ENCODE results near the gene RASSF6. TPM values are rescaled to one million over a fixed set of nuclear protein-coding genes. Genes with fewer than 3 reads are reported as not detected.

The RASSF6 gene
- total RNA-seq, 2 donors from 2014 or later, result not detected

DNA sequence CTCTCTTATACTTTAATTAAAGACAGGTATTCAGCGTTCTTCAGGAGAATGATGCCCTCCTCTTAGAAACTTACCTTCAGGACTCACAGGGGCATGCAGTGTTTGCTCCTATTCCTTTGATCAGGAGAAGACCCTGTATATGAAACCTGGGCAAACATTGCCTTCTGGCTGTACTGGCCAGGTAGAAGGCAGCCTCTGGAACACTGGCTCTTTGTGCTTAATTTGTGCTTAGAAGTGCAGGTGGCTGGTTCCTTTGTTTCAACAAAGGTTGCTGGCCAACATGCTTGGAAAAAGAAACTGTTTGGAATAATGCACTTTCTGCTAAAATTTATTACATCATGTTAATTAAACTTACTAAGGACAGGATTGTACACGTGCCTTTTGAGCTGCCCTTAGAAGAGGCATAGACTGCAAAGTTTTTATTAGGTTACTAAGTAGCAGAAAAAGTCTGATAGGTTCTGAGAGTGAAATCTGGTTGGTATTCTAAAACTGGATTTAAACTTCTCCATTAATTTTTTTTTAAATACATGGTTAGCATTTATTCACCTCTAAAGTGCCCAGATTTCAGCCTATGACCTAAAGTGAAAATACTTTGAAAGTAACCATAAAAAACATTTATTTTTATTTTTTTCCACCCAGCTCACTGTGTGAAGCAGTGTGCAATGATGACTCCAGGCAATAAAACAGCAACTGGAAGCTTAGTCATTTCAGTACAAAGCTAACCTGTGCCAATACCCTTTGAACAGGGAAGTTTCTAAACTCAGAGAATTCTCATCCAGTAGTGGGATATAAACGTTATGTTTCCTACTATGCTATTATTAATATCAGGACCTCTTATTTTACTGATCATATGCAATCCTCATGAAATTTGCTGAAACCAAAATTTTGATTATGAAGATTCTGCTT, 11.3 kb downstream of the RASSF6 start:
- Histone ChIP-seq H3K27me3 (no peaks in the 10 kb centered on the region), H3K4me3 (no peak overlapping the region), H3K27ac (no peak overlapping the region), H3K36me3 (no peaks in the 10 kb centered on the region), H3K4me1 (no peaks in the 10 kb centered on the region), H3K9me3 (no peaks in the 10 kb centered on the region)
- DNase-seq (ENCODE audit: low spot score), result no peak
- TF ChIP-seq, protein P1, sequence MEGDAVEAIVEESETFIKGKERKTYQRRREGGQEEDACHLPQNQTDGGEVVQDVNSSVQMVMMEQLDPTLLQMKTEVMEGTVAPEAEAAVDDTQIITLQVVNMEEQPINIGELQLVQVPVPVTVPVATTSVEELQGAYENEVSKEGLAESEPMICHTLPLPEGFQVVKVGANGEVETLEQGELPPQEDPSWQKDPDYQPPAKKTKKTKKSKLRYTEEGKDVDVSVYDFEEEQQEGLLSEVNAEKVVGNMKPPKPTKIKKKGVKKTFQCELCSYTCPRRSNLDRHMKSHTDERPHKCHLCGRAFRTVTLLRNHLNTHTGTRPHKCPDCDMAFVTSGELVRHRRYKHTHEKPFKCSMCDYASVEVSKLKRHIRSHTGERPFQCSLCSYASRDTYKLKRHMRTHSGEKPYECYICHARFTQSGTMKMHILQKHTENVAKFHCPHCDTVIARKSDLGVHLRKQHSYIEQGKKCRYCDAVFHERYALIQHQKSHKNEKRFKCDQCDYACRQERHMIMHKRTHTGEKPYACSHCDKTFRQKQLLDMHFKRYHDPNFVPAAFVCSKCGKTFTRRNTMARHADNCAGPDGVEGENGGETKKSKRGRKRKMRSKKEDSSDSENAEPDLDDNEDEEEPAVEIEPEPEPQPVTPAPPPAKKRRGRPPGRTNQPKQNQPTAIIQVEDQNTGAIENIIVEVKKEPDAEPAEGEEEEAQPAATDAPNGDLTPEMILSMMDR (IDR thresholded peaks at IDR 0.05), result no peak

DNA sequence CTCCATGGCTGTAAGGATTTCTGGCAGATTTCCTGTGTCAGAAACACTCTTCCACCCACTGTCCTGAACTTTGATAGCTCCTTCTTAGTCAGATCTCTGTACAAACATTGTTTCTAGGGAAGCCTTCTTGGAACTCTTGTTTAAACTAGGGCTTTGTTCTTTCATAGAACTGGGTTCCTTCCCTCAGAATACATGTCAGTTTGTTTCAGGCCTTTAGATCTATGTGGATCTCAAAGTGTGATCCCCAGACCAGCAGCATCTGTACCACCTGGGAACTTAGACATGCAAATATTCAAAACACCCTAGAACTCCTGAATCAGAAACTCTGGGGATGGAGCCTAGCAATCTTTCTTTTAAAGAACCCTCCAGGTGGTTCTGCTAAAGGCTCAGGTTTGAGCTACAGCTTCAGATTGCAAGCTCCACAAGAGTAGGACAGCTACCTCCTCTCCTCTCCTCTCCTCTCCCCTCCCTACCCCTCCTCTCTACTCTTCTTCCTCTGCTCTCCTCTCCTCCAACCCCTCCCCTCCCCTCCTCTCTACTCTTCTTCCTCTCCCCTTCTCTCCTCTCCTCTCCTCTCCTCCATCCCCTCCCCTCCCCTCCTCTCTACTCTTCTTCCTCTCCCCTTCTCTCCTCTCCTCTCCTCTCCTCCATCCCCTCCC, 12.7 kb downstream of the RASSF6 start:
- Histone ChIP-seq H3K27me3 (no peaks in the 10 kb centered on the region), H3K4me3 (no peak overlapping the region), H3K9me3 (no peaks in the 10 kb centered on the region), H3K4me1 (no peaks in the 10 kb centered on the region), H3K36me3 (no peaks in the 10 kb centered on the region), H3K27ac (no peak overlapping the region)
- DNase-seq (ENCODE audit: low spot score), result no peak
- TF ChIP-seq, protein P1 (IDR thresholded peaks at IDR 0.05), result no peak

DNA sequence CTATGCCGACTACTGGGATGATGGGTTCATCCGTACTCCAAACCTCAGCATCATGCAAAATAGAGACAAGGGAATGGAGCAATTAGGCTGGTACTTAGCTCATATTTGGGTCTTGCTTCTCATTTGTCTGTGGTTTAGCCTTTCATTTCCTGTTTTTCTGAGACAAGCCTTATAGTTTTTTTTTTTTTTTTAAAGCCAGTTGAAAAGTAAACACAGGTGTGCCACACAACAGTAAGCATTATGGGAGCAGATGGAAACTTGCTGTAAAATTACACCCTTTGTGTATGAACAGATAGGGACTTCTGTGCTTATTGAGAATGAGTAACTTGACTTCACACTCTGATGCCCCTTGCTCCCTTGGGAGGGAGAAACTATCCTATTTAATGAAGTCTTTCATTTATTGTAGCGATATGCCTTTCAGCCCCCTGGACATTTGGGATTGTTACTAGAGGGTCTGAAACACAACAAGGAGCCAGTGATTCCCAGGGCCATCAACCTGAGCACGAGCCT, 13.7 kb downstream of the RASSF6 start:
- DNase-seq (ENCODE audit: low spot score), result no peak
- Histone ChIP-seq H3K27ac (no peak overlapping the region), H3K4me1 (no peaks in the 10 kb centered on the region), H3K27me3 (no peaks in the 10 kb centered on the region), H3K9me3 (no peaks in the 10 kb centered on the region), H3K36me3 (no peaks in the 10 kb centered on the region), H3K4me3 (no peak overlapping the region)
- TF ChIP-seq, protein P1 (IDR thresholded peaks at IDR 0.05), result no peak

DNA sequence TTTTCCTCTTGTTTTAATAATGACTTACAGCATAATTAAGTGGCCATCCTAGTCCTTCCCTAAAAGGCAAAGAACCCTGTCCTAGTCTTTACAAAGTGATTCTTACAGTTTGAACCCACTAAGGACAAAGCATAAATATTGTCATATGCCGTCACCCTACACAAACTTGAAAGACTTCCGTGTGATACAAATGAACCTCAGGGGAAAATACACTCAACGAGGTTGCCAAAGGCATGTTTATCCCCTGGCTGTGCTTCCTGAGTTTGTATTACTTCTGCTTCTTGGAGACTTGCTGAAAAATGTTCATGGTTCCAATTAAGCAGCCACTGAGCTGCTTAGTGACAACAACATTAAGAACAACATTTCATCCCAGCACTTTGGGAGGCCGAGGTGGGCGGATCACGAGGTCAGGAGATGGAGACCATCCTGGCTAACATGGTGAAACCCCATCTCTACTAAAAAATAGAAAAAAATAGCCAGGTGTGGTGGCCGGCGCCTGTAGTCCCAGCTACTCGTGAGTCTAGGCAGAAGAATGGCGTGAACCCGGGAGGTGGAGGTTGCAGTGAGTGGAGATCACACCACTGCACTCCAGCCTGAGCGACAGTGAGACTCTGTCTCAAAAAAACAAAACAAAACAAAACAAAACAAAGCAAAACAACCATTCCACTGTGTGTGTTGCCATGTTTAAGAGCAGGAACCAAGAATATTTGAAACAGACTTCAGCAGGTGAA, 16.2 kb downstream of the RASSF6 start:
- H3K27ac ChIP-seq, result no peak overlapping the region
- no peaks in the 10 kb centered on the region for H3K36me3 ChIP-seq
- no peaks in the 10 kb centered on the region for H3K27me3 ChIP-seq
- H3K4me1 ChIP-seq, result no peaks in the 10 kb centered on the region
- DNase-seq (ENCODE audit: low spot score), result no peak
- H3K4me3 ChIP-seq, result no peak overlapping the region
- TF ChIP-seq, protein P1 (IDR thresholded peaks at IDR 0.05), result no peak
- no peaks in the 10 kb centered on the region for H3K9me3 ChIP-seq

DNA sequence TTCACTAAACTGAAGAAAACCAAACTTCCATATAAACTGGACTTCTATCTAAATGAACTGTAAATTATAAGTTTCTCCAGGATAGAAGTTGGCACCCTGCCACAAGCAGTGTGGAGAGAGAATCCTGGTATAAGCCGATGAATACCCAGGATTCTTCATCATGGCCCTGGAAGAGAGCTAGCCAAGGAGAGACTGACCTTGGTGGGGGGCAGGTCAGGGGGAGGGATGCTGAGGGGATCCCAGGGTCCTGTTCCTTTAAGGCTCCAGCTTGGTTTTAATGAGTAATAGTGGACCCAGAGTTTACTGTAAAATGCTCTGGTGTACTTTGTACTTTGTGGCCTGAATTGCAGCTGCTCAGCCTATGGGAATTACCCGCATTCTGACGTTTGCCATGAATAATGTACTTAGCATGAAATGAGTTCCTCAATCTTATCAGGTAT, 16.9 kb downstream of the RASSF6 start:
- Histone ChIP-seq H3K9me3 (no peaks in the 10 kb centered on the region), H3K36me3 (no peaks in the 10 kb centered on the region), H3K4me1 (no peaks in the 10 kb centered on the region), H3K27me3 (no peaks in the 10 kb centered on the region), H3K27ac (no peak overlapping the region), H3K4me3 (no peak overlapping the region)
- no peak for DNase-seq (ENCODE audit: low spot score)
- TF ChIP-seq, protein P1 (IDR thresholded peaks at IDR 0.05), result no peak

All from right atrium auricular region (tissue), 2 donors.